Retinal pigment epithelial cell (primary cell): ENCODE data around the gene HADHA.
"Not testable (repeated sequence)": the region's sequence is repeated elsewhere in the genome, so short reads cannot be mapped to it uniquely, and the experiment has no call there.

Experiments used
- DNase-seq: peaks from one replicate; pipeline ENCODE4 v3.0.0-alpha.2; 2010; ENCODE audit warnings: low read depth
- H3K4me3 ChIP-seq: 2 replicates; pipeline ENCODE4 v1.5.1; 2011; ENCODE audit warnings: mild to moderate bottlenecking, low read length, control low read depth, moderate library complexity
- TF ChIP-seq, protein P1 (sequence below): conservative IDR thresholded peaks from 2 replicates; pipeline ENCODE4 v1.5.1; 2011; ENCODE audit warnings: low read depth, low read length, control low read depth, inconsistent platforms

The HADHA gene

DNA sequence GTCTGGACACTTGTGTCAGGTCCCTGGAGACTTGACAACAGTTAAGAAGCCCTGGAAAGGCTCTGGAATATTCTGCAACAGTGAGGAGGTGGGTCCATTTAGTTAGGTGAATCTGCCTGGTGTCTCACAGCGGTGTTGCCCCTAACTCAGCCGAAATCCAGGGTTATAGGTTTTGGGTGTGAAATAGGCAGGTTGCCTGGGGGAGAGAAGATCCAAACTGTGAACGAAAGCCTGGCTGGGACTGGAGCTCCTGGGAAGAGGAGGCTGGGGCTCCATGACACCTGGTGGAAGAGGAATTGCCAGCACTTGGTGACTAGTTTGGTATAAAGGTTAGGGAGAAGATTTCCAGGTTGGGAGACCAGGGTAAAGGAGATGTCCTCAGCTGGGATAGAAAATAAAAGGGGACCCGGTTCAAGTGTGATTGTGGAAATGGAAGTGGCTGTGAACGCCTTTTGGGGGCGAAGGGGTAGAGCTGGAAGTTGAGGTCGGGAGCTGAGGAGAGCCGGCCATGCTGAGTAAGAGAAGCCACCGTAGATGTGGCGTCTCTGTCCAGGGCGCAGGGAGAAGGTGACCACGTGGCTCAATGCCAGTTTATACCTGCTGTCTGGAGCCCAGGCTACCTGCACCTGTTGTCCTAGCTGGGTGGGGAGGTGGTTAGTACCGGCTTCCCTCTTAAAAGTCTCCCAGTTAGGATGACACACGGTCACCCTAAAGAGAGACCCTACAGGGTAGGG lies 74.6 kb downstream of the HADHA start:
- DNase-seq = no peak
- no peak overlapping the region for H3K4me3 ChIP-seq

DNA sequence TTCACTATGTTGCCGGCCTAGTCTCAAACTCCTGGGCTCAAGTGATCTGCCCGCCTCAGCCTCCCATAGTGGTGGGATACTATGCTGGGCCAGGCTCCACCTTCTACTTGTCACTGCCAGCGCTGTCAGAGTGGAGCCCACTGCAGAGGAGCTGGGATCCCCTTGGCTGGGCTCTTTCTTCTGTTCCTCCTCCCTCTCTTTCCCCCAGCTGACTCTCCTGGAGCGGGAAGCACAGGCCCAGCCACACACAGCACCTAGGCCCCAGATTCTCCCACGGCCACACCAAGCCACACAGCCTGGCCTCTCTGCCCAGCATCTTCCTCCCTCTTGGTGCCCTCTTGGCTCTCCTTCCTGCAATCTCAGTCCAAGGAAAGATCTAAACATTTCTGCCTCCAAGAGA lies 75.2 kb downstream of the HADHA start:
- DNase-seq = no peak
- TF ChIP-seq, protein P1, sequence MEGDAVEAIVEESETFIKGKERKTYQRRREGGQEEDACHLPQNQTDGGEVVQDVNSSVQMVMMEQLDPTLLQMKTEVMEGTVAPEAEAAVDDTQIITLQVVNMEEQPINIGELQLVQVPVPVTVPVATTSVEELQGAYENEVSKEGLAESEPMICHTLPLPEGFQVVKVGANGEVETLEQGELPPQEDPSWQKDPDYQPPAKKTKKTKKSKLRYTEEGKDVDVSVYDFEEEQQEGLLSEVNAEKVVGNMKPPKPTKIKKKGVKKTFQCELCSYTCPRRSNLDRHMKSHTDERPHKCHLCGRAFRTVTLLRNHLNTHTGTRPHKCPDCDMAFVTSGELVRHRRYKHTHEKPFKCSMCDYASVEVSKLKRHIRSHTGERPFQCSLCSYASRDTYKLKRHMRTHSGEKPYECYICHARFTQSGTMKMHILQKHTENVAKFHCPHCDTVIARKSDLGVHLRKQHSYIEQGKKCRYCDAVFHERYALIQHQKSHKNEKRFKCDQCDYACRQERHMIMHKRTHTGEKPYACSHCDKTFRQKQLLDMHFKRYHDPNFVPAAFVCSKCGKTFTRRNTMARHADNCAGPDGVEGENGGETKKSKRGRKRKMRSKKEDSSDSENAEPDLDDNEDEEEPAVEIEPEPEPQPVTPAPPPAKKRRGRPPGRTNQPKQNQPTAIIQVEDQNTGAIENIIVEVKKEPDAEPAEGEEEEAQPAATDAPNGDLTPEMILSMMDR = no peak
- H3K4me3 ChIP-seq = no peak overlapping the region

More for the DNA sequence above, 74.6 kb downstream of the HADHA start:
- TF ChIP-seq, protein P1 = no peak

DNA sequence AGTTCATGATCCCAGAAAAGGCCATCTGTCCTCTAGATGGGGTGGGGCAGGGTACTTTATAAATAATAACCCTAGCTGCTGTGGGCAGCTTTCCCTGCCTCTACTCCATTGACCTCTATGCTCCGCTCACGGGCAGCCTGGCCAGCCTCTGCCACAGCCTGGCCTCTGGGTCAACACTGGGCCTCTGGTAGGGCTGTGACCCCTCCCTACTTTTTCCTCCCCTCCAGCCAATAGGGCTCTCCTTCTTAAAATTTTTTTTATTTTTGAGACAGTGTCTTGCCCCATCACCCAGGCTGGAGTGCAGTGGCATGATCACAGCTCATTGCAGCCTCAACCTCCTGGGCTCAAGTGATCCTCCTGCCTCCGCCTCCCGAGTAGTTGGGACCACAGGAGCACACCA lies 75.6 kb downstream of the HADHA start:
- TF ChIP-seq, protein P1 = no peak
- DNase-seq = no peak
- H3K4me3 ChIP-seq = no peak overlapping the region

DNA sequence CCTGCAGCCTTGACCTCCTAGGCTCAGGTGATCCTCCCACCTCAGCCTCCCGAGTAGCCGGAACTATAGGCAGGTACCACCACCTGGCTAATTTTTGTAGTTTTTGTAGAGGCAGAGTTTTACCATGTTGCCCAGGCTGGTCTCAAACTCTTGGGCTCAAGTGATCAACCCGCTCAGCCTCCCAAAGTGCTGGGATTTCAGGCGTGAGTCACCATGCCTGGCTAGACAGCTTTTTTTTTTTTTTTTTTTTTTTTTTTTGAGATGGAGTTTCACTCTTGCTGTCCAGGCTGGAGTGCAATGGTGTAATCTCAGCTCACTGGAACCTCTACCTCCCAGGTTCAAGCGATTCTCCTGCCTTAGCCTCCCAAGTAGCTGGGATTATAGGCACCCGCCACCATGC lies 77.9 kb downstream of the HADHA start:
- H3K4me3 ChIP-seq, DNase-seq: not testable (repeated sequence)

DNA sequence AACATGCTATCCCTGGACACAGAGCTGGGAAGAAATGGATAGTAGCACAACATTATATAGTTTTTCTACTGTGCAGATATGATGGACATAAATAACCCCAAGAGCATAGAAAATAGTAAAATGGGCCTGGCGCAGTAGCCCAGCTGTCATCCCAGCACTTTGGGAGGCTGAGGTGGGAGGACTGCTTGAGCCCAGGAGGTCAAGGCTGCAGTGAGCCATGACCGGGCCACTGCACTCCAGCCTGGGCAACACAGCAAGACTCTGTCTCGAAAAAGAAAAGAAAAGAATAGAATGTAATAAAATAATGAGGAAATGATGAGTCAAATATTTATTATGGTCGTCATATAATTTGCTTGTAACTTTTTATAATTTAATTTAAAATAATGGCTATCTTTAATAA lies 79.0 kb downstream of the HADHA start:
- no peak for DNase-seq
- H3K4me3 ChIP-seq = no peak overlapping the region
- TF ChIP-seq, protein P1 = no peak

DNA sequence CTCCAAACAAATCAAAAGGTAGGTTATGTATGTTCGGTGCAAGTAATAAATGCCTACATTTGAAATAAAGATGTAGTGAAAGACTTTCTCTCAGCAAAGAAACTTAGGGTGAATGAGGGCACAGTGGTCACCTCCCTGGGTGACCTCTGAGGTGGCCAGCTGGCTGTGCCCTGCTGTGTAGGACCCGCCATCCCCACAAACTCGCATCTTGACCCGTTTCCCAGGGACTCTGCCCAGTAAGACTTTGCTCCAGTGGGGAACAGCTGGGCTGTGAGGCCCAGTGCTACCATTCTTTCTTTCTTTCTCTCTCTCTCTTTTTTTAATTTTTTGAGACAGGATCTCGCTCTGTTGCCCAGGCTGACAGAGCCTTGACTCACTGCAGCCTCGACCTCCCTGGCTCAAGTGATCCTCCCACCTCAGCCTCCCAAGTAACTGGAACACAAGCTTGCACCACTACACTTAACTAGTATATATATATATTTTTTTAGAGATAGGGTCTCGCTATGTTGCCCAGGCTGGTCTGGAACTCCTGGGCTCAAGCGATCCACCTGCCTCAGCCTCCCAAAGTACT lies 79.7 kb downstream of the HADHA start:
- TF ChIP-seq, protein P1 = no peak
- no peak overlapping the region for H3K4me3 ChIP-seq
- no peak for DNase-seq

DNA sequence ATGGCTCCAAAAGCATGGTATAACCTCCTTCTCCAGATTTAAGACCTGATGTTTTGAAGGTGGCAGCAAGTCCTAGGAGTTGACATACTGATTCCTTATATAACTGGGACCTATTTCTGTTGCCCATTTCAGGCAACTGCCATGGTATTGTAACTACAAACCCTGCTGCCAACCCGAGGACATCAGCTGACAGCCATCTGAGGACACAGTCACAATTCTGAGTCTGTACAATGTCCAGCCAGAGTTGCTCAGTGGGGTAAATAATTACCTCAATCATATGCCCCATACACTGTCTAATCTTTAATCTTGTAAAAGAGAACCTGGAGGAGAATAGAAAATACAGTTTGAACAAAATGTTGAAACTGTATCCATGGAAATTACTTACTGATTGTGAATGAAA lies 80.2 kb downstream of the HADHA start:
- TF ChIP-seq, protein P1 = no peak
- DNase-seq = no peak
- no peak overlapping the region for H3K4me3 ChIP-seq
